PC-9 (cell line): ENCODE measurements around the gene PCDH9.

ENCODE experiments used
- CTCF ChIP-seq: fragments of 200-600 bp; sonication (generic); conservative IDR thresholded peaks from 2 replicates; pipeline ENCODE4 v1.6.1; 2017; ENCODE audit warnings: mixed run types, antibody characterized with exemption, mild to moderate bottlenecking, moderate library complexity
- EZH2 ChIP-seq: fragments of 200-600 bp; sonication (generic); IDR thresholded peaks from 2 replicates; pipeline ENCODE4 v1.8.0; 2017; ENCODE audit warnings: antibody characterized with exemption, low read depth

- no peak for TF ChIP-seq CTCF
- TF ChIP-seq EZH2, result no peak
Measured at GRCh38 chr13:66972659-66973058, 257.5 kb downstream of the PCDH9 start.
